ENCODE data around the gene FALEC.

FALEC gene

DNA sequence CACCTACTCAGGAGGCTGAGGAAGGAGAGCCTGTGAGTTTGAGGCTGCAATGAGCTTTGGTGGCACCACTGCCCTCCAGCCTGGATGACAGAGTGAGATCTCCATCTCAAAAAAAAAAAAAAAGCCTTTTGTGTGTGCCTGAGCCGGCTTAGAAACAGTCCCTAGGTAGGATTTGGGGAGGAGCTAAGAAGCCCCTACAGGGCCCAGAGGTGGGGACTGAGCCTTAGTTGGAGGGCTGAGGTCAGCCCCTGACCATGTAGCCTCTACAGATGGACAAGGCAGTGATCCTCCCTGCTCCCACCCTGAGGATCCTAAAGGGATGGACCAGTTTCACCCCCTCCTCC is 36.2 kb downstream of the FALEC start:
- no peak overlapping the region for H3K4me3 ChIP-seq (ENCODE audit: low read length)
- TF ChIP-seq, protein P1, sequence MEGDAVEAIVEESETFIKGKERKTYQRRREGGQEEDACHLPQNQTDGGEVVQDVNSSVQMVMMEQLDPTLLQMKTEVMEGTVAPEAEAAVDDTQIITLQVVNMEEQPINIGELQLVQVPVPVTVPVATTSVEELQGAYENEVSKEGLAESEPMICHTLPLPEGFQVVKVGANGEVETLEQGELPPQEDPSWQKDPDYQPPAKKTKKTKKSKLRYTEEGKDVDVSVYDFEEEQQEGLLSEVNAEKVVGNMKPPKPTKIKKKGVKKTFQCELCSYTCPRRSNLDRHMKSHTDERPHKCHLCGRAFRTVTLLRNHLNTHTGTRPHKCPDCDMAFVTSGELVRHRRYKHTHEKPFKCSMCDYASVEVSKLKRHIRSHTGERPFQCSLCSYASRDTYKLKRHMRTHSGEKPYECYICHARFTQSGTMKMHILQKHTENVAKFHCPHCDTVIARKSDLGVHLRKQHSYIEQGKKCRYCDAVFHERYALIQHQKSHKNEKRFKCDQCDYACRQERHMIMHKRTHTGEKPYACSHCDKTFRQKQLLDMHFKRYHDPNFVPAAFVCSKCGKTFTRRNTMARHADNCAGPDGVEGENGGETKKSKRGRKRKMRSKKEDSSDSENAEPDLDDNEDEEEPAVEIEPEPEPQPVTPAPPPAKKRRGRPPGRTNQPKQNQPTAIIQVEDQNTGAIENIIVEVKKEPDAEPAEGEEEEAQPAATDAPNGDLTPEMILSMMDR (conservative IDR thresholded peaks at IDR 0.05; ENCODE audit: low read length), result no peak
- DNase-seq (ENCODE audit: low read depth), result no peak

DNA sequence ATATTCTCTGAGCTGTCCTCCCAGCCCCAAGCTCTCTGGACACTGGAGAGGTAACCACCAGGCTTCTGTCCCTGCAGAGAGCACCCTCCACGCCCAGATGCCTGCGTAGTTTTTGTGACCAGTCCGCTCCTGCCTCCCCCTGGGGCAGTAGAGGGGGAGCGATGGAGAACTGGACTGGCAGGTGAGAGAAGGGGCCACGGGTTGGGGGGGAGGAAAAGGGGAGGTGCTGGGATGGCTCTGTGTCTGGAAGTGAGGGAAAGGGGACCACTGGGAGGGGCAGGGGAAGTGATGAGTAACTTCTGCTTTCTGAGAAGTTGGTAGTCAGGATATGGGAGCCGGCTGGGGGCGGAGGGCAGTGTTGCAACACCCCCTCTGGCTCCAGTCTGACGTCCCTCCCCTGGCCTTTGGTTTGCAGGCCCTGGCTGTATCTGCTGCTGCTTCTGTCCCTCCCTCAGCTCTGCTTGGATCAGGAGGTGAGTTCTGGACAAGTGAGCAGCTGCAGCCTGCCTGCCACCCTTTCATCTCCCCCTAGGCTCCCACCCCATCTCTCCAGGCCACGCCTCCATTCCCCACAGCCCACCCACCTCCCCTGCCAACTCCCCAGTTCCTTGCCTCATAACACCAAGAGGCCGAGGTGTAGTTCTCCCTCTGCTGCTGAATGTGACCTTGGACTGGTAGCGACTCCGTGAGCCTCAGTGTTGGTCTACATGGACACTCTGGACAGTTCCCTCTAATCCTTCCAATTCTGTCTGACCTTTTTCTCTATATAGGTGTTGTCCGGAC is 36.8 kb downstream of the FALEC start:
- no peak overlapping the region; the same call in 1 of the 2 replicates for H3K4me3 ChIP-seq (ENCODE audit: low read length)
- TF ChIP-seq, protein P1 (conservative IDR thresholded peaks at IDR 0.05; ENCODE audit: low read length), result no peak; the same call in 1 of the 2 replicates
- peak; percentile 88 for DNase-seq (ENCODE audit: low read depth)

DNA sequence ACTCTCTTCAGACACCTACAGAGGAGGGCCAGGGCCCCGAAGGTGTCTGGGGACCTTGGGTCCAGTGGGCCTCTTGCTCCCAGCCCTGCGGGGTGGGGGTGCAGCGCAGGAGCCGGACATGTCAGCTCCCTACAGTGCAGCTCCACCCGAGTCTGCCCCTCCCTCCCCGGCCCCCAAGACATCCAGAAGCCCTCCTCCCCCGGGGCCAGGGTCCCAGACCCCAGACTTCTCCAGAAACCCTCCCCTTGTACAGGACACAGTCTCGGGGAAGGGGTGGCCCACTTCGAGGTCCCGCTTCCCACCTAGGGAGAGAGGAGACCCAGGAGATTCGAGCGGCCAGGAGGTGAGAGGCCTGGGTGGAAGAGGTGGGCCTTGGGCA is 37.3 kb downstream of the FALEC start:
- DNase-seq (ENCODE audit: low read depth), result no peak
- TF ChIP-seq, protein P1 (conservative IDR thresholded peaks at IDR 0.05; ENCODE audit: low read length), result no peak
- no peak overlapping the region for H3K4me3 ChIP-seq (ENCODE audit: low read length)

DNA sequence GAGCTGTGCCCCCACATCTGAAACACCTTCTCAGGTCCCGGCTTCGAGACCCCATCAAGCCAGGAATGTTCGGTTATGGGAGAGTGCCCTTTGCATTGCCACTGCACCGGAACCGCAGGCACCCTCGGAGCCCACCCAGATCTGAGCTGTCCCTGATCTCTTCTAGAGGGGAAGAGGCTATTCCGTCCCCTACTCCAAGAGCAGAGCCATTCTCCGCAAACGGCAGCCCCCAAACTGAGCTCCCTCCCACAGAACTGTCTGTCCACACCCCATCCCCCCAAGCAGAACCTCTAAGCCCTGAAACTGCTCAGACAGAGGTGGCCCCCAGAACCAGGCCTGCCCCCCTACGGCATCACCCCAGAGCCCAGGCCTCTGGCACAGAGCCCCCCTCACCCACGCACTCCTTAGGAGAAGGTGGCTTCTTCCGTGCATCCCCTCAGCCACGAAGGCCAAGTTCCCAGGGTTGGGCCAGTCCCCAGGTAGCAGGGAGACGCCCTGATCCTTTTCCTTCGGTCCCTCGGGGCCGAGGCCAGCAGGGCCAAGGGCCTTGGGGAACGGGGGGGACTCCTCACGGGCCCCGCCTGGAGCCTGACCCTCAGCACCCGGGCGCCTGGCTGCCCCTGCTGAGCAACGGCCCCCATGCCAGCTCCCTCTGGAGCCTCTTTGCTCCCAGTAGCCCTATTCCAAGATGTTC is 38.0 kb downstream of the FALEC start:
- TF ChIP-seq, protein P1 (conservative IDR thresholded peaks at IDR 0.05; ENCODE audit: low read length), result no peak
- no peak overlapping the region for H3K4me3 ChIP-seq (ENCODE audit: low read length)
- DNase-seq (ENCODE audit: low read depth), result no peak

DNA sequence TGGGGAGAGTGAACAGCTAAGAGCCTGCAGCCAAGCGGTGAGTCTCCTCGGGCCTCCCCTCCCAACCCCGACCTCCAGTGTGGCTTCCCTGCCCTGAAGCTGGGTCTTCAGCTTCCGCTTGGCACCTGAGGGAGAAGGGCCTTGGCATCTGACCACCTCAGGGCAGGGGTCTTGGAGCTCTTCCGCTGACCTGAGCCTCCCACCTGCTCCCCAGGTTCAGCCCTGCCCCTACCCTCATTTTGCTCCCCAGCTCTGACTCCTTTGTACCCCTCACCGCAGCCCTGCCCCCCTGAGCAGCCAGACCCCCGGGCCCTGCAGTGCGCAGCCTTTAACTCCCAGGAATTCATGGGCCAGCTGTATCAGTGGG is 38.5 kb downstream of the FALEC start:
- no peak overlapping the region for H3K4me3 ChIP-seq (ENCODE audit: low read length)
- no peak for DNase-seq (ENCODE audit: low read depth)
- TF ChIP-seq, protein P1 (conservative IDR thresholded peaks at IDR 0.05; ENCODE audit: low read length), result no peak

DNA sequence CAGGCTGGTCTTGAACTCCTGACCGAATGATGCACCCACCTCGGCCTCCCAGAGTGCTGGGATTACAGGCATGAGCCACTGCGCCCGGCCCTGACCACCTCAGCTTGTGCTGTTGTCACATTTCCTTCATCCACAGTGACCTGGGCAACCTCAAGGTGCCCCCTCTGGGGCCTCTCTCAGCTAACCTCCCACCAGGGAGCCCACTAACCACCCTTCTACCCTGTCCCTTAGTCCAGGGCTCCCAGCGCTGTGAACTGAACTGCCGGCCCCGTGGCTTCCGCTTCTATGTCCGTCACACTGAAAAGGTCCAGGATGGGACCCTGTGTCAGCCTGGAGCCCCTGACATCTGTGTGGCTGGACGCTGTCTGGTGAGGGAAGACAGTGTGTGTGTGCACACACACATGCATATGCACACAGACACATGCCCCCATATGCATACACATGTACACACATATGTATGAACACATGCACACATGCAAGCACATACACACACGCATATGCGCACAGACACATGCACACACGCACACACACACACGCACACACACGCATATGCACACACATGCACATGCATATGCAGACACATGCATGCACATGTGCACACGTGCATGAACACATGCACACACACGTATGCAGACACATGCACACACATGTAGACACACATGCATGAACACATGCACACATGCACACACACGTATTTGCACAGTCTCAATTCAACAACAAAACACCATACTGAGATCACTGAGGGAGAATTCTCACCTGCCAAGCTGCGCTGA is 39.8 kb downstream of the FALEC start:
- H3K4me3 ChIP-seq (ENCODE audit: low read length), result no peak overlapping the region
- no peak for DNase-seq (ENCODE audit: low read depth)
- TF ChIP-seq, protein P1 (conservative IDR thresholded peaks at IDR 0.05; ENCODE audit: low read length), result no peak
